Measurements from ENCODE around the gene BAZ2A.

DNA sequence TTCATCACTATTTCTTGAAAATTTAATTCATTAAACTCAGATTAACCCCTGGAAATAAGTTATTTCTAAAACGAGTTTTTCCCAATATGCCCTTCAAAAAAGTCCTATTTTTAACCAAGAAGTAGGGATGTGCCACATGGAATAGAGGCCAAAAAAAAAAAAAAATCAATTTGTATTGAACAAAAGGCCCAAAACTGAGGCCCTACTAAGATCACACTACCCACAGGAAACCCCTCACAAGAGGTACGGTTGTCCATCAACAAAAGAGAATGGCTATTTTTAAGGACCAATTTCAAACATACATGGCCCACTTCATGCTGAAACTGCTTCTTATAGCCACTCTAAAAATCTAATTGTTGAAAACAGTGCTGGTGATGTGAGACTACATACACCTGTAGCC, 7.5 kb upstream of the BAZ2A start:
- TF ChIP-seq, protein P1, sequence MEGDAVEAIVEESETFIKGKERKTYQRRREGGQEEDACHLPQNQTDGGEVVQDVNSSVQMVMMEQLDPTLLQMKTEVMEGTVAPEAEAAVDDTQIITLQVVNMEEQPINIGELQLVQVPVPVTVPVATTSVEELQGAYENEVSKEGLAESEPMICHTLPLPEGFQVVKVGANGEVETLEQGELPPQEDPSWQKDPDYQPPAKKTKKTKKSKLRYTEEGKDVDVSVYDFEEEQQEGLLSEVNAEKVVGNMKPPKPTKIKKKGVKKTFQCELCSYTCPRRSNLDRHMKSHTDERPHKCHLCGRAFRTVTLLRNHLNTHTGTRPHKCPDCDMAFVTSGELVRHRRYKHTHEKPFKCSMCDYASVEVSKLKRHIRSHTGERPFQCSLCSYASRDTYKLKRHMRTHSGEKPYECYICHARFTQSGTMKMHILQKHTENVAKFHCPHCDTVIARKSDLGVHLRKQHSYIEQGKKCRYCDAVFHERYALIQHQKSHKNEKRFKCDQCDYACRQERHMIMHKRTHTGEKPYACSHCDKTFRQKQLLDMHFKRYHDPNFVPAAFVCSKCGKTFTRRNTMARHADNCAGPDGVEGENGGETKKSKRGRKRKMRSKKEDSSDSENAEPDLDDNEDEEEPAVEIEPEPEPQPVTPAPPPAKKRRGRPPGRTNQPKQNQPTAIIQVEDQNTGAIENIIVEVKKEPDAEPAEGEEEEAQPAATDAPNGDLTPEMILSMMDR (IDR thresholded peaks at IDR 0.05), result no peak
- TF ChIP-seq POLR2A (IDR thresholded peaks at IDR 0.05) (no peak), EP300 (IDR thresholded peaks at IDR 0.05) (no peak)

All from ovary (tissue), 3 donors.